ENCODE data around the gene GRM8. TPM values are rescaled to one million over a fixed set of nuclear protein-coding genes. Genes with fewer than 3 reads are reported as not detected.

Gene GRM8
- total and polyA plus RNA-seq, 4 experiments from 2014 or later, result not detected

GRCh38 chr7:126819197-126819484 is 433.6 kb downstream of the GRM8 start:
- Mint-ChIP-seq H3K27ac (no peak overlapping the region), H3K27me3 (peaks cover 0 to 5% of the 10 kb centered on the region in 2 donors), H3K36me3 (no peaks in the 10 kb centered on the region), H3K9me3 (peaks cover 0 to 3% (median 0%) of the 10 kb centered on the region in 8 donors), H3K4me3 (no peak overlapping the region), H3K4me1 (no peaks in the 10 kb centered on the region)
- H3K4me1 ChIP-seq (ENCODE audit: insufficient read depth, low read length), result no peaks in the 10 kb centered on the region
- ChIA-PET CTCF (ENCODE audit: partially characterized antibody) (no interaction called here), POLR2A (ENCODE audit: partially characterized antibody) (no interaction called here)
- H3K27ac ChIP-seq (ENCODE audit: low read depth, low read length), result no peak overlapping the region
- DNase-seq, result no peak
- no peaks in the 10 kb centered on the region for H3K9me3 ChIP-seq (ENCODE audit: control insufficient read depth in 1 of 2, low read length in 2 of 2)
- intact Hi-C loops (cut with micrococcal nuclease), result no loop called here
- no peaks in the 10 kb centered on the region for H3K36me3 ChIP-seq (ENCODE audit: insufficient read depth, low read length)
- no peaks in the 10 kb centered on the region for H3K27me3 ChIP-seq (ENCODE audit: insufficient read depth, low read length)
- no peak overlapping the region for H3K4me3 ChIP-seq (ENCODE audit: low read length in 2 of 2)

- H3K27me3 Mint-ChIP-seq, result peaks cover 2 to 5% of the 10 kb centered on the region in 2 donors
- H3K27me3 ChIP-seq (ENCODE audit: insufficient read depth, low read length), result no peaks in the 10 kb centered on the region
- CTCF ChIA-PET (ENCODE audit: partially characterized antibody), result no interaction called here
These were observed 434.1 kb downstream of the GRM8 start for GRCh38 chr7:126818393-126819196.

GRCh38 chr7:126809188-126809587 is 443.6 kb downstream of the GRM8 start:
- peaks cover 2% of the 10 kb centered on the region in 2 donors for H3K27me3 Mint-ChIP-seq
- CTCF ChIA-PET (ENCODE audit: partially characterized antibody), result no interaction called here

More at GRCh38 chr7:126818393-126819196, 434.1 kb downstream of the GRM8 start:
- H3K27ac ChIP-seq (ENCODE audit: low read depth, low read length), result no peak overlapping the region
- Mint-ChIP-seq H3K4me1 (no peaks in the 10 kb centered on the region), H3K27ac (no peak overlapping the region), H3K4me3 (no peak overlapping the region), H3K9me3 (peaks cover 0 to 3% (median 0%) of the 10 kb centered on the region in 8 donors), H3K36me3 (no peaks in the 10 kb centered on the region)
- H3K9me3 ChIP-seq (ENCODE audit: control insufficient read depth in 1 of 2, low read length in 2 of 2), result no peaks in the 10 kb centered on the region
- POLR2A ChIA-PET (ENCODE audit: partially characterized antibody), result no interaction called here
- no peaks in the 10 kb centered on the region for H3K36me3 ChIP-seq (ENCODE audit: insufficient read depth, low read length)
- no peak for DNase-seq
- intact Hi-C loops (cut with micrococcal nuclease), result no loop called here
- no peak overlapping the region for H3K4me3 ChIP-seq (ENCODE audit: low read length in 2 of 2)
- H3K4me1 ChIP-seq (ENCODE audit: insufficient read depth, low read length), result no peaks in the 10 kb centered on the region

GRCh38 chr7:126806614-126807013 is 446.1 kb downstream of the GRM8 start:
- no peak overlapping the region for H3K4me3 ChIP-seq (ENCODE audit: low read length in 2 of 2)
- Mint-ChIP-seq H3K27ac (no peak overlapping the region), H3K36me3 (no peaks in the 10 kb centered on the region), H3K9me3 (peaks cover 0 to 12% (median 6%) of the 10 kb centered on the region in 8 donors), H3K4me1 (no peaks in the 10 kb centered on the region), H3K4me3 (no peak overlapping the region), H3K27me3 (no peaks in the 10 kb centered on the region)
- H3K4me1 ChIP-seq (ENCODE audit: insufficient read depth, low read length), result no peaks in the 10 kb centered on the region
- ChIA-PET POLR2A (ENCODE audit: partially characterized antibody) (no interaction called here), CTCF (ENCODE audit: partially characterized antibody) (no interaction called here)
- no peak for DNase-seq
- H3K27ac ChIP-seq (ENCODE audit: low read depth, low read length), result no peak overlapping the region
- no peaks in the 10 kb centered on the region for H3K27me3 ChIP-seq (ENCODE audit: insufficient read depth, low read length)
- intact Hi-C loops (cut with micrococcal nuclease), result no loop called here
- no peaks in the 10 kb centered on the region for H3K9me3 ChIP-seq (ENCODE audit: control insufficient read depth in 1 of 2, low read length in 2 of 2)
- H3K36me3 ChIP-seq (ENCODE audit: insufficient read depth, low read length), result no peaks in the 10 kb centered on the region

More at GRCh38 chr7:126809188-126809587, 443.6 kb downstream of the GRM8 start:
- Histone ChIP-seq H3K4me3 (ENCODE audit: low read length in 2 of 2) (no peak overlapping the region), H3K36me3 (ENCODE audit: insufficient read depth, low read length) (no peaks in the 10 kb centered on the region), H3K27ac (ENCODE audit: low read depth, low read length) (no peak overlapping the region), H3K9me3 (ENCODE audit: control insufficient read depth in 1 of 2, low read length in 2 of 2) (no peaks in the 10 kb centered on the region), H3K27me3 (ENCODE audit: insufficient read depth, low read length) (no peaks in the 10 kb centered on the region), H3K4me1 (ENCODE audit: insufficient read depth, low read length) (no peaks in the 10 kb centered on the region)
- Mint-ChIP-seq H3K4me3 (no peak overlapping the region), H3K27ac (no peak overlapping the region), H3K4me1 (no peaks in the 10 kb centered on the region), H3K9me3 (peaks cover 0 to 8% (median 5%) of the 10 kb centered on the region in 8 donors), H3K36me3 (no peaks in the 10 kb centered on the region)
- DNase-seq, result no peak
- intact Hi-C loops (cut with micrococcal nuclease), result no loop called here
- POLR2A ChIA-PET (ENCODE audit: partially characterized antibody), result no interaction called here

GRCh38 chr7:126805351-126805750 is 447.4 kb downstream of the GRM8 start:
- no peaks in the 10 kb centered on the region for H3K4me1 Mint-ChIP-seq
- H3K4me3 ChIP-seq (ENCODE audit: low read length in 2 of 2), result no peak overlapping the region
- ChIA-PET CTCF (ENCODE audit: partially characterized antibody) (interaction anchor here (1.0 to 1.2 kb wide), 3 partner anchors 9 to 1404 kb away, joined by 3 to 5 read pairs (median 4); no protein-coding TSS in a partner anchor), POLR2A (ENCODE audit: partially characterized antibody) (no interaction called here)
- H3K4me1 ChIP-seq (ENCODE audit: insufficient read depth, low read length), result no peaks in the 10 kb centered on the region
- H3K9me3 Mint-ChIP-seq, result peaks cover 0 to 7% (median 0%) of the 10 kb centered on the region in 8 donors
- no peaks in the 10 kb centered on the region for H3K36me3 Mint-ChIP-seq
- H3K27ac ChIP-seq (ENCODE audit: low read depth, low read length), result no peak overlapping the region
- H3K27me3 ChIP-seq (ENCODE audit: insufficient read depth, low read length), result no peaks in the 10 kb centered on the region
- no peaks in the 10 kb centered on the region for H3K36me3 ChIP-seq (ENCODE audit: insufficient read depth, low read length)
- no peak overlapping the region for H3K4me3 Mint-ChIP-seq
- DNase-seq, result no peak
- no peaks in the 10 kb centered on the region for H3K9me3 ChIP-seq (ENCODE audit: control insufficient read depth in 1 of 2, low read length in 2 of 2)
- H3K27me3 Mint-ChIP-seq, result no peaks in the 10 kb centered on the region
- intact Hi-C loops (cut with micrococcal nuclease), result no loop called here
- H3K27ac Mint-ChIP-seq, result no peak overlapping the region

- CTCF ChIA-PET (ENCODE audit: partially characterized antibody), result interaction anchor here (1.0 to 2.8 kb wide), 5 partner anchors 9 to 1405 kb away, joined by 3 to 11 read pairs (median 4); no protein-coding TSS in a partner anchor
- no peaks in the 10 kb centered on the region for H3K4me1 Mint-ChIP-seq
- intact Hi-C loops (cut with micrococcal nuclease), result no loop called here
- POLR2A ChIA-PET (ENCODE audit: partially characterized antibody), result no interaction called here
- H3K27ac Mint-ChIP-seq, result no peak overlapping the region
- H3K4me3 Mint-ChIP-seq, result no peak overlapping the region
- Histone ChIP-seq H3K27ac (ENCODE audit: low read depth, low read length) (no peak overlapping the region), H3K36me3 (ENCODE audit: insufficient read depth, low read length) (no peaks in the 10 kb centered on the region), H3K9me3 (ENCODE audit: control insufficient read depth in 1 of 2, low read length in 2 of 2) (no peaks in the 10 kb centered on the region), H3K4me3 (ENCODE audit: low read length in 2 of 2) (no peak overlapping the region), H3K27me3 (ENCODE audit: insufficient read depth, low read length) (no peaks in the 10 kb centered on the region), H3K4me1 (ENCODE audit: insufficient read depth, low read length) (no peaks in the 10 kb centered on the region)
- peaks cover 0 to 7% (median 0%) of the 10 kb centered on the region in 8 donors for H3K9me3 Mint-ChIP-seq
- no peaks in the 10 kb centered on the region for H3K36me3 Mint-ChIP-seq
- DNase-seq, result no peak
- H3K27me3 Mint-ChIP-seq, result no peaks in the 10 kb centered on the region
These were observed 448.1 kb downstream of the GRM8 start for GRCh38 chr7:126804604-126805003.

- POLR2A ChIA-PET (ENCODE audit: partially characterized antibody), result no interaction called here
- H3K27ac Mint-ChIP-seq, result no peak overlapping the region
- no peaks in the 10 kb centered on the region for H3K4me1 Mint-ChIP-seq
These were observed 448.8 kb downstream of the GRM8 start for GRCh38 chr7:126803990-126804389.

More at GRCh38 chr7:126803990-126804389, 448.8 kb downstream of the GRM8 start:
- CTCF ChIA-PET (ENCODE audit: partially characterized antibody), result interaction anchor here (0.7 to 2.8 kb wide), 9 partner anchors 16 to 1405 kb away, joined by 3 to 11 read pairs (median 3); partner anchors contain the start of gene GRM8
- H3K4me3 ChIP-seq (ENCODE audit: low read length in 2 of 2), result no peak overlapping the region
- no peaks in the 10 kb centered on the region for H3K9me3 ChIP-seq (ENCODE audit: control insufficient read depth in 1 of 2, low read length in 2 of 2)
- intact Hi-C loops (cut with micrococcal nuclease), result loop anchor here (2.0 kb wide), 1 partner anchor 449 kb away; the partner anchor contains the start of gene GRM8
- no peak overlapping the region for H3K27ac ChIP-seq (ENCODE audit: low read depth, low read length)
- H3K4me3 Mint-ChIP-seq, result no peak overlapping the region
- H3K27me3 ChIP-seq (ENCODE audit: insufficient read depth, low read length), result no peaks in the 10 kb centered on the region
- no peaks in the 10 kb centered on the region for H3K4me1 ChIP-seq (ENCODE audit: insufficient read depth, low read length)
- H3K27me3 Mint-ChIP-seq, result no peaks in the 10 kb centered on the region
- DNase-seq, result no peak
- H3K9me3 Mint-ChIP-seq, result peaks cover 0 to 7% (median 0%) of the 10 kb centered on the region in 8 donors
- no peaks in the 10 kb centered on the region for H3K36me3 Mint-ChIP-seq
- no peaks in the 10 kb centered on the region for H3K36me3 ChIP-seq (ENCODE audit: insufficient read depth, low read length)
